Breast epithelium (tissue), 4 donors: ENCODE measurements around the gene STIM1. TPM values are rescaled to one million over a fixed set of nuclear protein-coding genes. Genes with fewer than 3 reads are reported as not detected.

Source experiments
- DNase-seq, 2 donors: peaks; one replicate each; pipeline ENCODE4 v3.0.0-alpha.2; 2019; ENCODE audit warnings: low spot score in 2 of 2
- H3K27ac ChIP-seq, 2 donors: fragments of 200-600 bp; sonication (generic) in 1 of 2; one replicate each; pipeline ENCODE4 v1.5.1; 2016 to 2019; ENCODE audit warnings: mild to moderate bottlenecking in 1 of 2
- H3K27me3 ChIP-seq, 2 donors: fragments of 200-600 bp; sonication (generic) in 1 of 2; one replicate each; pipeline versions ENCODE4 v1.5.1 to v1.6.0; 2017 to 2019; ENCODE audit warnings: control low read depth in 1 of 2, mild to moderate bottlenecking in 1 of 2
- H3K36me3 ChIP-seq: fragments of 200-600 bp; one replicate; pipeline ENCODE4 v1.5.1; 2019
- H3K4me1 ChIP-seq, 2 donors: fragments of 200-600 bp; sonication (generic); one replicate each; pipeline ENCODE4 v1.5.1; 2016 to 2019; ENCODE audit warnings: control low read depth in 1 of 2
- H3K4me3 ChIP-seq, 3 donors: fragments of 200-600 bp; sonication (generic); 1 replicate in 2 of 3; 2 replicates in 1 of 3; pipeline ENCODE4 v1.5.1; 2016 to 2019; ENCODE audit warnings: mild to moderate bottlenecking in 3 of 3, moderate library complexity in 2 of 3
- H3K9me3 ChIP-seq, 2 donors: fragments of 200-600 bp; sonication (generic) in 1 of 2; one replicate each; pipeline ENCODE4 v1.5.1; 2016 to 2019; ENCODE audit warnings: control low read depth in 1 of 2
- POLR2A ChIP-seq: fragments of 450-650 bp; IDR thresholded peaks from one replicate; pipeline ENCODE4 v1.6.1; 2016; ENCODE audit warnings: antibody characterized with exemption, mild to moderate bottlenecking, moderate library complexity
- POLR2AphosphoS5 ChIP-seq, 3 donors: sonication (generic); formaldehyde crosslinking; IDR thresholded peaks; one replicate each; pipeline ENCODE4 v1.6.1; 2017; ENCODE audit warnings: antibody characterized with exemption in 3 of 3
- intact Hi-C: fragments of 100-400 bp; cut with DNase I; formaldehyde crosslinking; loops from one replicate; pipeline ENCODE4 v1.15.1; 2023; ENCODE audit warnings: low total_unique reads
- total RNA-seq, 3 donors: library from RNA; depleted of rRNA; stranded (reverse); fragments of >200 nt; gene quantifications; one replicate each; pipeline ENCODE4 v1.1.0, GENCODE V29; 2016
- TF ChIP-seq, protein P1 (sequence below), 3 donors: fragments of 450-650 bp; IDR thresholded peaks; one replicate each; pipeline ENCODE4 v1.5.1; 2016 to 2017; ENCODE audit warnings: antibody characterized with exemption in 3 of 3, mild to moderate bottlenecking in 3 of 3, moderate library complexity in 3 of 3

The STIM1 gene
- total RNA-seq, 3 donors from 2014 or later: 44.2 to 68.2 (median 47.9) TPM

DNA sequence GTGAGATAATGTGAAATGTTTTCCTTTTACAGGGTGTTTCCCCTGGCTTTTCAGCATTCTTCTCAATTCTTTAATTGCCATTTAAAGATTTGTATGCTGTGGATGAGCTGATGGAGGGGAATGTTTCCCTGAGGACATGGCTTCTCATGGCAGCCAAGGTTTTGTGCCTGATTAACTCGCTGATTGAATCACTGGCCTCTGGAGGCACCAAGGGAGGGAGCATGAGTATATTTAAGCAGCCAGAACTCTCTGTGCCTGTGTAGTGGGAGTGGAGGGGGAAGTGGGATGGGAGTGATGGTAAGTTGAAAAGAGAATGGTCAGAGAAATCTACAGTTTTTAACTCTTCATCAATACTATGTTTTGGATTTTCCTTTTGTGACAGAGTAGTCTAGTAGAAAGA lies 88.7 kb downstream of the STIM1 start:
- Histone ChIP-seq H3K9me3 (no peaks in the 10 kb centered on the region), H3K36me3 (no peaks in the 10 kb centered on the region), H3K27ac (peak overlapping the region; percentile 60 to 85), H3K4me1 (peaks cover 13 to 41% of the 10 kb centered on the region in 2 donors), H3K27me3 (no peaks in the 10 kb centered on the region), H3K4me3 (no peak overlapping the region)
- intact Hi-C loops: no loop called here
- TF ChIP-seq, protein P1, sequence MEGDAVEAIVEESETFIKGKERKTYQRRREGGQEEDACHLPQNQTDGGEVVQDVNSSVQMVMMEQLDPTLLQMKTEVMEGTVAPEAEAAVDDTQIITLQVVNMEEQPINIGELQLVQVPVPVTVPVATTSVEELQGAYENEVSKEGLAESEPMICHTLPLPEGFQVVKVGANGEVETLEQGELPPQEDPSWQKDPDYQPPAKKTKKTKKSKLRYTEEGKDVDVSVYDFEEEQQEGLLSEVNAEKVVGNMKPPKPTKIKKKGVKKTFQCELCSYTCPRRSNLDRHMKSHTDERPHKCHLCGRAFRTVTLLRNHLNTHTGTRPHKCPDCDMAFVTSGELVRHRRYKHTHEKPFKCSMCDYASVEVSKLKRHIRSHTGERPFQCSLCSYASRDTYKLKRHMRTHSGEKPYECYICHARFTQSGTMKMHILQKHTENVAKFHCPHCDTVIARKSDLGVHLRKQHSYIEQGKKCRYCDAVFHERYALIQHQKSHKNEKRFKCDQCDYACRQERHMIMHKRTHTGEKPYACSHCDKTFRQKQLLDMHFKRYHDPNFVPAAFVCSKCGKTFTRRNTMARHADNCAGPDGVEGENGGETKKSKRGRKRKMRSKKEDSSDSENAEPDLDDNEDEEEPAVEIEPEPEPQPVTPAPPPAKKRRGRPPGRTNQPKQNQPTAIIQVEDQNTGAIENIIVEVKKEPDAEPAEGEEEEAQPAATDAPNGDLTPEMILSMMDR (IDR thresholded peaks at IDR 0.05): no peak
- TF ChIP-seq POLR2A (no peak), POLR2AphosphoS5 (IDR thresholded peaks at IDR 0.05) (no peak)
- peak in 1 of 2 donors; percentile 36 for DNase-seq

DNA sequence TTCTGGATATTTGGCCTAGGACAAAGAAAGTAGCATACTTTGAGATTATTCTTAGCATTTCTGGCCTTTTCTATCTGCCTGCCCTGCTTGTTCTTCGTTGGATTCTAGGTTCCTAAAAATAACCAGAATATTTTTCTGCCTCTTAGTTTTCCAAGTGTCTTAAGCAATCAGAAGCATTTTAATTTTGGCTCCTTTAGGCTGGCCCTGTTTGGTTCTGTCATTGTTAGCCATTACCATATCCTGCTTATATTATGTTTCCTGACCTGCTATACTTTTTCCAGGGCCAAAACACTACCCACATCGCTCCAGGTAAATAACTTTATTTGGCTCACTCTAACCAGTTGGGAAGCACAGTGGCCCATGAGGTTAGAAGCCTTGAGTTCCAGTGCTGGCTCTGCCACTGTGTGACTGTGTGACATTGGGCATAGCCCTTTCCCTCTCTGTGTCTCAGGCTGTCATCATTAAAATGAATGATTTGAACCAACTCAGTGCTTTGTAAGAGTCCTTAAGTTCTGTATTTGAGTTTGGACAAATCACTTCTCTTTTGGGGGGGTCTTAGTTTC lies 91.1 kb downstream of the STIM1 start:
- TF ChIP-seq POLR2AphosphoS5 (IDR thresholded peaks at IDR 0.05): no peak
- TF ChIP-seq, protein P1 (IDR thresholded peaks at IDR 0.05): no peak
- TF ChIP-seq POLR2A: no peak
- DNase-seq: no peak
- peaks cover 13 to 29% of the 10 kb centered on the region in 2 donors for H3K4me1 ChIP-seq

DNA sequence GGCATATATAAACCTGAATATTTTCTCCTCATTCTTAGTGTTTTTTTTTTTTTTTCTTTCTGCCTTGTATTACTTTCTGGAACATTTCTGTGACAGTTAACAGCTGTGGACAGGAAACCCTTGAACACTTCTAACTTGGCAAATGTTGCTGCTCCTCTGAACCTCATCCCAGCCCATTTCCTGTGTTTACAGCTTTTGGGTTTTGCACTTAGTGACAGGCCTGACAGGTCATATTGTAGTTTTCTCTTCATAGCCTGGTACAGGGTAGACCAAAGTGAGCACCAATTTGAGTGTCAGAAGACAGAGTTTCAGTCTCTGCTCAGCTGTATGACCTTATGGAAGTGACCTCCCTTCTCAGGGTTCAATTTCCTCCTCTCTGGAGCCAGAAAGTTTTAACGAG lies 91.6 kb downstream of the STIM1 start:
- intact Hi-C loops: no loop called here
- Histone ChIP-seq H3K27ac (peak overlapping the region; percentile 85 to 89), H3K36me3 (no peaks in the 10 kb centered on the region), H3K4me1 (peaks cover 13 to 29% of the 10 kb centered on the region in 2 donors), H3K27me3 (no peaks in the 10 kb centered on the region), H3K9me3 (no peaks in the 10 kb centered on the region), H3K4me3 (no peak overlapping the region)
- TF ChIP-seq POLR2A: no peak
- TF ChIP-seq, protein P1 (IDR thresholded peaks at IDR 0.05): no peak
- TF ChIP-seq POLR2AphosphoS5 (IDR thresholded peaks at IDR 0.05): no peak
- peak in 1 of 2 donors; percentile 47 for DNase-seq

More for the DNA sequence above, 91.1 kb downstream of the STIM1 start:
- H3K27ac ChIP-seq: peak overlapping the region; percentile 85 to 89
- H3K36me3 ChIP-seq: no peaks in the 10 kb centered on the region
- no peak overlapping the region for H3K4me3 ChIP-seq
- H3K27me3 ChIP-seq: no peaks in the 10 kb centered on the region
- intact Hi-C loops: no loop called here
- H3K9me3 ChIP-seq: no peaks in the 10 kb centered on the region

DNA sequence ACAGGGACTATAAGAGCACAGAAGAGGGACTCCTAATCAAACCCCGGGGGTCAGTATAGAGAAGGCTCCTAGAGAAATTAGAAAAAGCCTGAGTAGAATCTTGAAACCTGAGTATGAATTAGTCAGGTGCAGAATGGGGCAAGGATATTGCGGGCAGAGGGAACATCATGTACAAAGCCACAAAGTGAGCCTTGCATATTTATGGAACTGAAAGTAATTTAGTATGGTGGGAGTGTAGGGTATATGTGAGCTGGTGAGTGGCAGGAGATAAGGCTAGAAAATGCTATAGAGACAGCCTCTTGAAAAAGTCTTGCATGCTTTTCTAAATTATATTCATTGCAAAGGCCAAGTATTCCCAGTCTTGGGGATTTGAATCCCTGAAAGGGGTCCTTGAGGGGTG lies 93.7 kb downstream of the STIM1 start:
- intact Hi-C loops: no loop called here
- H3K4me1 ChIP-seq: peaks cover 10 to 13% of the 10 kb centered on the region in 2 donors
- H3K27me3 ChIP-seq: no peaks in the 10 kb centered on the region
- TF ChIP-seq, protein P1 (IDR thresholded peaks at IDR 0.05): no peak
- TF ChIP-seq POLR2A: no peak
- no peak for TF ChIP-seq POLR2AphosphoS5 (IDR thresholded peaks at IDR 0.05)
- H3K4me3 ChIP-seq: no peak overlapping the region
- no peak overlapping the region for H3K27ac ChIP-seq
- DNase-seq: no peak
- no peaks in the 10 kb centered on the region for H3K9me3 ChIP-seq
- no peaks in the 10 kb centered on the region for H3K36me3 ChIP-seq

DNA sequence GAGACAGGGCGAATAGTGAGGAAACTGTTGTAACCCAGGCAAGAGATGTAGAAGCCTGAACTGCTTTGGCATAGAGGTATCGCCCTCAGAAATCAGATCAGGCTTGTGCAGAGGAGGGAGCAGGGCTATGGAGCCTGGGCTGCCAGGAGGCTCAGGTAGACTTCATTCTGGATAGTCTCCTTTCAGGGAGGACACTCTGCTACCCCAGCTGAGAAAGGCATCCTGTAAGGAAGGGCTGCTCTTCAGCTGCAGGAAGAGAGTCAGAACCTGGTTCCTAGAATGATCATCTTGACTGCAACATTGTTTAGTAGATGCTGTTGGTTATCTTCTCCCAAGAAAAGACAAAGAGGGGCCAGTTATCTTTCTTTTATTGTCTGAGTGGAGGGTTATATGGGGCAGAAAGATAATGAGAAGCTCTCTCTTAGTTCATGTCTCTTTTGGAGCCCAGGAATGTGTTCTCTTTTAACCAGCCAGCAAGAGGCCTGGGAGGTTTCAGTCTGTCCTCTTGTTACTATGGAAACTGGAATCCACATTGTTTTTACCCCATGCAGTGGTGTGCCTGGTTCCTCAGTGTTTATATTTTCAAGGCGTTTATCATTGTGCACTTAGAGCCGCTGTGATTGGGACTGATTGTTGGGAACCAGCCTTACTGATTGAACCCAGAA lies 95.7 kb downstream of the STIM1 start:
- Histone ChIP-seq H3K4me3 (no peak overlapping the region), H3K27ac (peak overlapping the region in 1 of 2 donors; percentile 28), H3K4me1 (peaks cover 0 to 8% of the 10 kb centered on the region in 2 donors), H3K27me3 (no peaks in the 10 kb centered on the region), H3K36me3 (no peaks in the 10 kb centered on the region), H3K9me3 (no peaks in the 10 kb centered on the region)
- TF ChIP-seq POLR2A (no peak), POLR2AphosphoS5 (IDR thresholded peaks at IDR 0.05) (no peak)
- TF ChIP-seq, protein P1 (IDR thresholded peaks at IDR 0.05): no peak
- no peak for DNase-seq
- intact Hi-C loops: no loop called here
